GM19023 (cell line): ENCODE data around the gene RTN1.

ENCODE experiments used
- ATAC-seq: cut with Tn5 transposase; IDR thresholded peaks from one replicate; pipeline ENCODE4 v1.9.1; 2021; ENCODE audit warnings: mild to moderate bottlenecking, moderate library complexity; ENCODE audit not compliant: unreplicated experiment

RTN1 gene

DNA sequence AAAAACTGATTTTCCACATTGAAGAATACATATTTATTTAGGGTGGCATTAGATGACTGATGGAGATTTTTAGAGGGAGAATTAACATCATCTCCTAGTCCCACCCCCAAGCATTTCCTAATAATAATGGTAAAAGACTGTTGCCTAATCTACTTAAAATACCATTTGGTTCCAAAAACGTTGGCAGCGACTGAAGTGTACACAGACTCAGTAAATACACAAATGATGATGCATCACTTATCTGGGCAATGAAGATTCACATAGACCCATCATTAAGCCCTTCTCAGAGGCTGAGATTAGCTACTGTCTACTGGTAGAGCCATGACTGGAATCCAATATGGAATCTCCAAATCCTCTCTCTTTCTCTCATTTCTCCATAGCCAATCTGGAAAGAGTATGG lies 18.2 kb downstream of the RTN1 start:
- ATAC-seq = no peak

DNA sequence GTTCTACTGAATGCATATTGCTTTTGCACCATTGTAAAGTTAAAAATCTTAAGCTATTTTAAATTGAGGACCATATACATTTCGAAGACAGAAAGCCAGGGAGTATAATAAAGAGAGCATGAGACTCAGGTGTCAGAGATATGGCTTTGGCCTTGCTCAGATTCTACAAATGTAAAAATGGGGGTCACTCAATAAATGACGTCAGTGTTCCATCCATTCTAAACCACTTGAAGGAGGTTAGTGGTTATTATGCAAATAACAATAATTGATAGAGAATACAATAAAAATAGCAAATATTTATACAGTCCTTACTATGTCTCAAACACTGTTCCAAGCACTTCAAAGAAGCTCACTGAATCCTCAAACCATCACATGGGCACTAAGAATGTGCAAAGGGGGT lies 20.1 kb downstream of the RTN1 start:
- no peak for ATAC-seq

DNA sequence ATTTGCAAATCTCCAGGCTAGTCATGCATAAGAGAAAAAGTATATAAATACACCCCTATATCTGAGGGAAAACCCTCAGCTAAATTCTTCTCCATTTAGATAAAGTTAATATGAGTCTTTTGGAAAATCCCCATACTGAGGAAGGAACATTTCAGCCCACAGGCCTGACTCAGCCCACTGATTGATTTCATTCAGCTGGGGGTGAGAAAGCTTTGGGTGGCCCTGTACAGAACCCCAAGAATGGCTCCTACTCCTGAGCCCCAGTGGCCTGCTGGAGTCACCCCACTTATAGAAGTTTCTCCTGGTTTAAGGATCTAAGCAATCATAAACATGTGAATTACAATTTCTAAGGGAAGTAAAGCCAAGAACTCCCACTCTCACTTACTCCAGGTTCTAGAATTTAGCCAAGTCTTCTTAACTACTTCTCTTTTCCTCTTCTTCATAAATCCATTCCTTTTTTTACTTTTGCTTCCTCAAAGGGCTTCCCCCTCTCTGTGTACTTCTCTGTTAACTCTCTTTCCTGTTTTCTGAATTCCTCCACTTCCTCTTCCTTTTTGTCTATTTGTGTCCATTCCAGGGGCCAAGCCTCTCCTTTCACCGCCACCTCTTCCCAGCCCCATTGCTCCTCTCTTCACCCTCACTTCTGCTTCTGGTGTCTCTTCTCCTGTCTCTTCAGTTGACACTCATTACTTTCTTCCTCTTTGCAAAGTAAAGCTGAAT lies 21.0 kb downstream of the RTN1 start:
- no peak for ATAC-seq

DNA sequence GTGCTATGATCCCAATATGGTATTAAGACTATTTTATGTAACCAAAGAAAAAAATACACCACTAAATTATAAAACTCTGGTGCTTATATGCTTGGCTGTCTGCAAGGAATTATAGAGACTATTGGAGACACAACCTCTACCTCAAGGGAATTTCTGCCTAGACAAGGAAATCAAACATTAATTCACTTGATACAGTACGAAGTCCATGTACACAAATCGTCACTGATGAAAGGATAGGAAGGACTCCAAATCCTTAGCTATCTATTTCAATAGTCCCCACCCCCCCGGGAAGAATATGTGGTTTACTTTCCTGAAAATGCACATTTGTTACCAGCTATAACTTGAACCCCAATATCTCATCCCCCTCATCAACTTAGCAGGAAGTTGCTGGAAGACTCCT lies 21.9 kb downstream of the RTN1 start:
- no peak for ATAC-seq

DNA sequence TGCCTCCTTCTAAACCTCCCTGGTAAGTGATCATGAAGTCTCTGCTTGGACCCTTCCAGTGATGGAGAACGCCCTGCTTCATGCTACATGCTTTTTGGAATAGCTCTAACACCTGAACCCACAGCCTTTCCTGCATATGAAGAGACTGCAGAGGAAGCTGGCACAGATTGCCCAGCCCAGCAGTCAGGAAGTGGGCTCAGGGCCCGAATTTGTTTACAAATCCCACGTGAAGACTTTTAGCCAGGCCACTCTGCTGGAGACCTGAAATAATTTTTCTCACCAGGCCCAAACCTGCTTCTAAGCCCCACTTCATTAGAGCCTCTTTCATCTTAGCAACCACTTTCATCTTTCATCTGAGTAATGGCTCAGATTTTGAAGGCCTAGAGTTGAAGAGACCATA lies 22.9 kb downstream of the RTN1 start:
- no peak for ATAC-seq

DNA sequence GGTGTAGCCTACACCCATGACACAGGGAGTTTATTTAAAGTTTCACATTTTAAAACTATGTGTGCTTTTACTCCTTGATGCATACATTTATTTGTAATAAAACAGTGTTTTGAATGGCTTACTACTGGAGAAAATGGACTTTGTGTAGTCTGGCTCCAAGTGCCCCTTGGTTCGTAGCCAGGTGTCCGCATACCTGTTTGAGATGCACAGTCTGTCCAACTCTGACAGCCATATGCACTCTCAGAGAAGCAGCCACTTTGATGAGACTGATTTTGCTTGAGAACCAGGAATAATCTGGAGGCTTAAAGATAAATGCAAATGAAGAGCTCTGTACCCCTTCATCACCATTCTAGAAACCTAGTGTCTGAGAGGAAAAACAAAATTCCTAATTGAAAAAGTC lies 24.0 kb downstream of the RTN1 start:
- no peak for ATAC-seq

DNA sequence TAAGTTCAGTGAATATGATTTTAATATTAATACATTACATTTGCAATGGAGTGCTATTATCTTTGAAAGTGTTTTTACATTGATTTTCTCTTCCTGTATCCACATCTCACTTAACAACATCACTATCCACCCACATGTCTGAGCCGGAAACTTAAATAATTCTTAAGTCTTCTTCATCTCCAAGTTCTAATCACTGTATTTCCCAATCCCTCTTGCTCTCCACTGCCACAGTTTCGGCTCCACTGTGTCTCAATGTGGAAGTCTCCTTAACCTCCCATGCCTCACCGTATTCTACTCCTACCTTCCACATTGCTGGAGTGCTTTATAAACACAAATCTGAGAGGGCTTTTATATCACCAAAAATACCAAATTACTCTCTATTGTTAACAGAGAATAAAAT lies 25.3 kb downstream of the RTN1 start:
- ATAC-seq = no peak

DNA sequence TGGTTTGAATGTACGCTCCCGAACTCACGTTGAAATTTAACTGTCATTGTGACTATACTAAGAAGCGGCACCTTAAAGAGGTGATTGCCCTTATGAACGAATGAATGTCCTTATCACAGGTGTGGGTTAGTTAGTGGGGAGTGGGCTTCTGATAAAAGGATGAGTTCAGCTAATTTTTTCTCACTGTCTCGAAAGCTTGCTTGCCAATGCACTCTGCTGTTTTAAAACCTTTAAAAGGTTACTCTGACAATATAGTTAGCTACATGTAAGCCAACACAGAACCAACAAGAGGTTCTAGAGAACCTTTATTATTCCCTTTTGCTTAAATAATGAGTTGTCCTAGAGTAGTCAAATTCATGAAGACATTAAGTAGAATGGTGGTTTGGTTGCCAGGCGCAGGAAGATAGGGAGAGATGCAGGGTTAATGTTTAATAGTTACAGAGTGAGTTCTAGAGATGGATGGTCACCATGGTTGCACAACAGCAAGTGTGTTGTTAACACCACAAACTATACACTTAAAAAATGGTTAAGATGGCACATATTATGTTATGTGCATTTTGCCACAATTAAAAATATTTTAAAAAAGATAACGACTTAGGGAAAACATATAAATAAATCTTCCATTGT lies 26.3 kb downstream of the RTN1 start:
- ATAC-seq = no peak

DNA sequence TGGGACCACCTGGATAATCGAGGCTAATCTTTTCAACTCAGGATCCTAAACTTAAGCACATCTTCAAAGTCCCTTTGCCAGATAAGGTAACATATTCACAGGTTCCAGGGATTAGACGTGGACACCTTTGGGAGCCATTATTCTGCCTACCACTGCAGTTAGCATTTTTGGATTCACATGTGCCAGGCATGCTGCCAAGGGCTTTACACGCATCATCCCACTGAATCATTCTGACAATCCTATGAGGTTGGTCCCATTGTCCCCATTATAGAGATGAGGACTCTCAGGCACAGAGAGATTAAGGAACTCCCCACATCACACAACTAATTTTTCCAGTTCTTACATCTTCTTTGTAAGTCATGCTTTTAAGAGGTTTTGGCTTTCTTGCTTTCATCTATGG lies 34.5 kb downstream of the RTN1 start:
- ATAC-seq = no peak

DNA sequence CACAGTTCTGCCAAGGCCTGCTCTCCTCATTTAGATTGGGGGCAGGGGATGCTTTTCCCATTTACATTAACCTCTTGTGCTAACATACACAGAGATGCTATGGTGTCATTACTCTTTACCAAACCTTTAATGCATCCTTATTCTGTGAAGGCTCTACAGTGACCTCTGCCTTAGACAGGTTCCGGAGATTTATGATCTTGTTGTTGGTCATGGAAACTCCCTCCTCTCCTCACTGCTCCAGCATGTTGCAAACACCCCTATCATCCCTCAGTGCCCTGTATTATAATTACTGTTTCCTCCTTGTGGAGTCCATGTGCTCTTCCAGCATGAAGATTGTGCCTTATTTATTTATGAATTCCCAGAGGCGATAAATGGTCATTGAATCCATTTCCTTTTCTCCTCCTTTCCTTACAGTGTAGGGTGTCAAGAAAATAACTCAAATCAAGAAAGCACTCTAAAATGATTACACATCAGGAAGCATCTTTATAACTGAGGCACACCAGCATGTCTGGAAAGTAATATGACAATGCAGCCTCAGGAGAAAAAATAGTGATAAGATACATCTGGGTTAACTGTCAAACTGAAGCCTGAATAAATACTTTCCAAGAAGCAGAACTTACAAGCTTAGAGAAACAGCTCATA lies 37.8 kb downstream of the RTN1 start:
- no peak for ATAC-seq

DNA sequence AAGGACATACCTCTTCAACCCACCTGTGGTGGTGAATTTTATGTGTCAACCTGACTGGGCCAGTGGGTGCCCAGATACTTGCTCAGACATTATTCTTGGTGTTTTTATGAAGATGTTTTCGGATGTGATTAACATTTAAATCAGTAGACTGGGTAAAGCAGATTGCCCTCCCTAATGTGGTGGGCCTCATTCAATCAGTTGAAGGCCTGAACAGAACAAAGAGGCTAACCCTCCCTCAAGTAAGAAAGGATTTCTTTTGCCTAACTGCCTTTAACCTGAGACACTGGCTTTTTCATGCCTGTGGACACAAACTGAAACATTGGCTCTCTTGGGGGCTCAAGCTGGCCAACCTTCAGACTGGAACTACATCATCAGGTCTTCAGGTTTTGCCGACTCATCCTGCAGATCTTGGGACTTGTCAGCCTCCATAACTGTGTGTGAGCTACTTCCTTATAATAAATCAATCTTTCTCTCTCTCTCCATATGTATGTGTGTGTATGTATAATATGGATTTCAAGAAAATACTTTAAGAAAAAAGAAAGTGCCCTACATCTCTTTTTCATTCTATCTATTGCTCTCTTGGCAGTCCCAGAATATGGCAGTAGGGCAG lies 39.4 kb downstream of the RTN1 start:
- ATAC-seq = no peak

DNA sequence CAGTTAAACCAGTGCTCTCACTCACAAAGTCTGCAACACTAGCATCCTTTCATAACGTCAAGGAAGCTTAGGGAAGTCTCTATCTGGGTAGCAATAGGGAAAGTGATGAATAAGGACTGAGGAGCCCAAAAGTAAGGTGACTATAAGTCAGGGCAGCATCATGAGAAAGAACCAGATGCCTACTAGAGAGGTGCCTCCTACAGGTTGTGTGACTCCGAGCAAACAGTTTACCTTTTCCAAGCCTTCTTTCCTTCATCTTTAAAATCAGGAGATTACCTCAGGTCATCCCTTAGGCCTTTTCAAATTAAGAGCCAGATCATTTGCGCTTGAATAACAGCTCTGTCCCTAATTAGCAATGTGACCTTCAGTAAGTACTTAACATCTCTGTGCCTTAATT lies 40.2 kb downstream of the RTN1 start:
- ATAC-seq = no peak

DNA sequence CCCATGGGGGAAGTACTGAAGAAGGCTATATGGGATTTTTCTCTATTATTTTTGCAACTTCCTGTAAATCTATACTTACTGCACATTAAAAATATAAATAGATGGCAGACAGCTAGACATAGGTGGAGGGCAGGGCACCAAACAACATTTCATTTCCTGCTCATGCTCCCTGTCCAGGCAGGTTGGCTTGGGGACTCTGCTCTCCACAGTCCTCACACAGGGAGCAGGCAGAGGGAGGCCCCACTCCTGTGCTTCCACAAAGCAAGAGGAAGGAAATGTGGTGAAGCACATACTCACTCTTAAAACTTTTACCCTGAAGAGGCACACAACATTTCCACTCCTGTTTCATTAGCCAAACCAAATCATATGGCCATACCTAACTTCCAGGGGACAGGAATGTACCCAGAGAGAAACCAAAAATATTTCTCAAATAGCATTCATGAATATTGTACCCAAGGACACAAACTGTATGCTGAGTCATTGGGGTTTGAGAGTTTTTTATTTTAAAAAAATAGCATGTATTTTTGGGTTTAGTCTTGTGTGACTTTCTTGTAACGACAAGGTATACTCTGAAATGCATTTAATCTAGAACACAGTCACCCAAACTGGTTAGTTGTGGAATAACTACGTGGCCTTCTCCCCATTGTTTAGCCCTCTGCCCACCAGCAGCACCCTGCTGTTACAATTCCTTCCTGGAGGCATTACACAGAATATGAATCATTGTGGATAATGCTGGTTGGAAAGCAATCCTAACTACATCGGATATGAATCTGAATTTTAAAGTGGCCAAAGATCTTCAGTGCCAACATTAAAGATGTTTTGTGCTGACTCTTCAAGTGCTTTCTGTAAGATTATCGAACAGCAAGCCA lies 40.9 kb downstream of the RTN1 start:
- no peak for ATAC-seq

DNA sequence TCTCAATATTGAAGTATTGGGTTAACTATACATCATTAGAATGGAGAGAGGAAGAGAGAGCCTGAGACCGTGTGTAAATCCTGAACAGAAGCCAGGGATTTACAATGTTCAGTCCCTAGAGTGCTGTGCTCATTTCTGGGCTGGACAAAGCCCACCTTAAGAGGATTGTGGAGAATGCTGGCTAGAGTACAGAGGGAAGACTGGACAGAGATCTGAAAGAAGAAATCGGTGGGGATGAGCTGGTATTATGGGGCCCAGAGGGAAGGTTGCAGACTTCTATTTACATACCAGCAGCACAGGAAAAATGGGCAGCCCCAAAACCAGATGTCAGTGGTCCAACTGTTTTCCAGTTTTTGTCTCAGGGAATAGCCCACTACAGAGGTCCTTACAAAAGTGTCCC lies 42.3 kb downstream of the RTN1 start:
- ATAC-seq = no peak

DNA sequence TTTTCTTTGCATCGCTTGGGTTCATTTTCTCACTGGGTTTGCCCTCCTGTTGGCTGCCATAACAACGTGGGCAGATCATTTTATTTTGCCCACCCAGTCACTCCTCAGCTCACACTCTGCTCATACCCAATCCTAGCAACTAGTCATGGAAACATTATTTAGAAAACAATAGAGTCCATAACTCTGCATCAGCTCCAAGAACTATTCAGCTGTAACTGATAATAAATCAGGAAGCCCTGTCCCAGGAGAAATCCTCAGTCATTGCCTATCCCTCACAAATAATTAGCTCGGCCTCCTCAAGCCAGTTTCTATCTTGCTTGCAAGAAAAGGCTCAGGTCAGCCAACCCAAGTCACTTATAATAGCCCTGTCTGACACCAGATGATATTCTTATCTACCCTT lies 43.2 kb downstream of the RTN1 start:
- ATAC-seq = no peak

DNA sequence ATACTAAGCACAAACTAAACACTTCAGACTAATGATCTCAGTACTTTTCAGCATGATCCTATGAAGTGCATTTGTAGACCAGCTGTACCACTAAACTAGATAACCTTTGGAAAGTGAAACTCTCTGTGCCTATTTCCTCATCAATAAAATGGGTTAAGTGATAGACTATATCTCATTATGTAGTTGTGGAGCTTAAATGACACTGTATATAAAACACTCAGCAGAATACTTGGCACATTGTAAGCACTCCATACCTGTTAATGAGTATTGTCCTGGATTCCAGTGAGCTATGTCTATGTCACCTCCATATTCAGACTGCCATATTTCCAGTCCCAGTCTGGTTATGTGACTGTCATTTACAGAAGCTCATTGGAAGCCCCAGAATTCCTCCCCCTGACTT lies 44.4 kb downstream of the RTN1 start:
- ATAC-seq = no peak

DNA sequence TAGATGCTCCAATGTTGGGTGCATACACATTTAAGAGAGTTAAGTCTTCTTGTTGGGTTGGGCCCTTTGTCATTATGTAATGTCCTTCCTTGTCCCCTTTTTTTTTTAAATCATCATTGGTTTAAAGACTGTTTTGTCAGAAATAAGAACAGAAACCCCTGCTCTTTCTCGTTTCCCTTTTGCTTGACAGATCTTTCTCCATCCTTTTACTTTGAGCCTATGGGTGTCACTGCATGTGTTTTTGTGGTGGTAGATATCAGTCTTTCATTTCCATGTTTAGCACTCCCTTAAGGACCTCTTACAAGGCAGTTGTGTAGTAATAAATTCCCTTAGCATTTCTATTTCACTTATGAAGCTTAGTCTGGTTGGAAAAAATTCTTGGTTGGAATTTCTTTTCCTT lies 47.4 kb downstream of the RTN1 start:
- no peak for ATAC-seq

DNA sequence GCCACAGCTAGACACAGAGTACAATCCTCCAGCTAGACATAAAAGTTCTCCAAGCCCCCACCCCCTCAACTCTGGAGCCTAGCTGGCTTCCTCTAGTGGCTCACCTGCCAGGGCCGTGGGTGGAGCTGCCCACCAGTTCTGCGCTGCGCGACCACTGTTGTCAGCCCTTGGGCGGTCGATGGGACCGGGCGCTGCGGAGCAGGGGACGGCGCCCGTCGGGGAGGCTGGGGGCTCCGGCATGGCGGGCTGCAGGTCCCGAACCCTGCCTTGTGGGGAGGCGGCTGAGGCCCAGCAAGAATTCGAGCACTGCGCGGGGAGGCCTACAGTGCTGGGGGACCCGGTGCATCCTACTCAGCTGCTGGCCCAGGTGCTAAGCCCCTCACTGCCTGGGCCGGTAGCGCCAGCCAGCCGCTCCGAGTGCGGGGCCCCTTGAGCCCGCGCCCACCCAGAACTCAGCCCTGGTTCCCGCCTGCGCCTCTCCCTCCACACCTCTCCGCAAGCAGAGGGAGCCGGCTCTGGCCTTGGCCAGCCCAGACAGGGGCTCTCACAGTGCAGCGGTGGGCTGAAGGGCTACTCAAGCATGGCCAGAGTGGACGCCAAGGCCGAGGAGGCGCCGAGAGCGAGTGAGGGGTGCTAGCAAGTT lies 51.0 kb downstream of the RTN1 start:
- no peak for ATAC-seq

DNA sequence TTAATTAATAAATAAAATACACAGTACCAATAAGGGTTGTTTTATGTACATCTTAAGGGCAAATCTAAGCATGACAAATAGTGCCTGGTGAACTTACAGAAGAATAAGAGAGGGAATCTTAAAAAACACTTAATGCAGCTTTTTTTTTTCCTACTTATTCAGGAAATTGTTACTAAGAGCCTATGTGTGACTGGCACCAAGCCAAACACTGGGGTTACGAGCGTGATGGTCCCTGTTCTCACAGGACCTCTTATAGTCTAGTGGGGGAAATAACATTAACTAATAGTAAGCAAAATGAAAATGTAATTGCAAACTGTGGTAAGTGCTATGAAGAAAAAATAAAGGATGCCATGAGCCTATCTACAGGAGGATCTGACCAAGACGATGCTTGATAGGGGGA lies 53.6 kb downstream of the RTN1 start:
- no peak for ATAC-seq

DNA sequence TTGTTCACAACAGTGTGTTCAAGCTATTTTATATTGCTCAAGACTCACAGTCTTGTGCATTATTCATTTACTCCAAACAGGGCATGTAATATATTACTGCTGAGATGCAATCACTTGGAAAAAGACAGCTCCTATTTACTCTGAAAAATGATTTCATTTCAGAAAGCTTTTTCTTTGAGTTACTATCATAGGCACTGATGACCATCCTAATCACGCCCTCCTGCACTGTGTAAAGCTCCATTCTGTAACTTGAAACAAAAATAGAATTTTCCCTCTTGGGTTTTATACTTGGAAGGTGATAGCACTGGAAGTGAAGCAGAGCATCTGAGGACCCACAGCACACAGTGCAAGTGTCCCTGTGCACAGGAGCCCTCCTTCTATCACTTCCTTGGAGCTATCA lies 55.6 kb downstream of the RTN1 start:
- ATAC-seq = no peak

DNA sequence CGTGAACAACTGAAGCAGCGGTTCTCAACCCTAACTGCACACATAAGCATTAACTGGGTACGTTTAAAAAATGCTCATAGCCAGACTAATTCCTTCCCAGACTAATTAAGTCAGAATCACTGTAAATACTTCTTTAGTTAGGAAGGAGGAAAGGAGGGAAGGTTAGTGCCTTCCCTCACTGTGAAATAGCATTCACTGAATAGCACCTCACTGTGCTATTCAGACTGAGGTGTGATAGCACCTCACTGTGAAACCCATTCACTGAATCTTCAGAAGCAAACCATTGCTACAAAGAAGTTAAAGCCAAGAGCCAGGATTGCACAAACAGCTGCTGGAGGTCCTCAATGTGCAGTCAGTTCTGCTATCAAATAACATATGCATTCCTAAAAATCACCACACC lies 58.8 kb downstream of the RTN1 start:
- no peak for ATAC-seq
